ENCODE results near the gene DPH3. TPM values are rescaled to one million over a fixed set of nuclear protein-coding genes. Genes with fewer than 3 reads are reported as not detected.

The DPH3 gene
- total RNA-seq, 6 experiments from 2014 or later = 35.5 to 49.8 (median 44.3) TPM

DNA sequence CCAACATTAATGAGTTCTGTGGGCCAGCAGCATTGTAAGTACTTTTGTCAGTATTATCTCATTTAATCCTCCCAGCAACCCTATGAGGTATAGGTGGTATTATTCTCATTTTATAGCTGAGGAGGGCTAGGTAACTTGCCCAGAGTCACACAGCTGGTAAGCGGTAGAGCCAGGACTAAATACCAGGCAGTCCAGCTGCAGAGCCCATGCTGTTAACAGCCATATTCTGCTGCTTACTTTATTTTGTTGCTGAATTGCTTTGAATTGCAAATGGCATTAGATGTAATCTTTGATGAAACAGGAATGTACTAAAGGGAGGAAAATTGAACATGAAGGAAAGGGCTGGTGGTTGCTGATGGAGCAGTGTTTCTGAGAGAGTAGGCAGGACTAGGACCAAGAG, 19.9 kb upstream of the DPH3 start:
- TF ChIP-seq, protein P1, sequence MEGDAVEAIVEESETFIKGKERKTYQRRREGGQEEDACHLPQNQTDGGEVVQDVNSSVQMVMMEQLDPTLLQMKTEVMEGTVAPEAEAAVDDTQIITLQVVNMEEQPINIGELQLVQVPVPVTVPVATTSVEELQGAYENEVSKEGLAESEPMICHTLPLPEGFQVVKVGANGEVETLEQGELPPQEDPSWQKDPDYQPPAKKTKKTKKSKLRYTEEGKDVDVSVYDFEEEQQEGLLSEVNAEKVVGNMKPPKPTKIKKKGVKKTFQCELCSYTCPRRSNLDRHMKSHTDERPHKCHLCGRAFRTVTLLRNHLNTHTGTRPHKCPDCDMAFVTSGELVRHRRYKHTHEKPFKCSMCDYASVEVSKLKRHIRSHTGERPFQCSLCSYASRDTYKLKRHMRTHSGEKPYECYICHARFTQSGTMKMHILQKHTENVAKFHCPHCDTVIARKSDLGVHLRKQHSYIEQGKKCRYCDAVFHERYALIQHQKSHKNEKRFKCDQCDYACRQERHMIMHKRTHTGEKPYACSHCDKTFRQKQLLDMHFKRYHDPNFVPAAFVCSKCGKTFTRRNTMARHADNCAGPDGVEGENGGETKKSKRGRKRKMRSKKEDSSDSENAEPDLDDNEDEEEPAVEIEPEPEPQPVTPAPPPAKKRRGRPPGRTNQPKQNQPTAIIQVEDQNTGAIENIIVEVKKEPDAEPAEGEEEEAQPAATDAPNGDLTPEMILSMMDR (IDR thresholded peaks at IDR 0.05) = no peak
- no peak for DNase-seq
- Mint-ChIP-seq H3K27ac (no peak overlapping the region), H3K9me3 (no peaks in the 10 kb centered on the region), H3K4me3 (no peak overlapping the region), H3K4me1 (ENCODE audit: low read depth) (peaks cover 9% of the 10 kb centered on the region), H3K27me3 (ENCODE audit: insufficient read depth) (no peaks in the 10 kb centered on the region; the same call in 1 of the 2 replicates), H3K36me3 (ENCODE audit: low read depth) (no peaks in the 10 kb centered on the region)

DNA sequence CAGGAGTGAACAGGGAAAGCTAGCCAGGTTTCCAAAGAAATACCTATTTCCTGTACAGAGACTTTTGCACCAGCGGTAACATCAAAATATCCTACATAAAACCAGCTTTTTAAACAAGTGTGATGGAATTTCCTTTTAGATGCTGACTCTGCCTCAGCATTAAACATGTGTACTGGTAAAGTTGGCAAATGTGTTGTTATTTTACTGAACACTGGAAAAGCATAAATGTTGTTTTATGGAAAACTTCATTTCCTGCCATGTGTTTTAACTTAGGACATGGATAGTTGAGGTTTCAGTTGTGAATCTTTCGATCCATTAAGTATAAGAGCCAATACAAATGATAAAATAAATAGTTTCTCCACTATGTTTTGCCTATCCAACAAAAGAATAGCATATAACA, 15.9 kb upstream of the DPH3 start:
- Mint-ChIP-seq H3K27ac (no peak overlapping the region), H3K27me3 (ENCODE audit: insufficient read depth) (no peaks in the 10 kb centered on the region), H3K9me3 (no peaks in the 10 kb centered on the region), H3K4me3 (no peak overlapping the region), H3K4me1 (ENCODE audit: low read depth) (peaks cover 11% of the 10 kb centered on the region), H3K36me3 (ENCODE audit: low read depth) (no peaks in the 10 kb centered on the region)
- TF ChIP-seq, protein P1 (IDR thresholded peaks at IDR 0.05) = no peak
- DNase-seq = no peak

DNA sequence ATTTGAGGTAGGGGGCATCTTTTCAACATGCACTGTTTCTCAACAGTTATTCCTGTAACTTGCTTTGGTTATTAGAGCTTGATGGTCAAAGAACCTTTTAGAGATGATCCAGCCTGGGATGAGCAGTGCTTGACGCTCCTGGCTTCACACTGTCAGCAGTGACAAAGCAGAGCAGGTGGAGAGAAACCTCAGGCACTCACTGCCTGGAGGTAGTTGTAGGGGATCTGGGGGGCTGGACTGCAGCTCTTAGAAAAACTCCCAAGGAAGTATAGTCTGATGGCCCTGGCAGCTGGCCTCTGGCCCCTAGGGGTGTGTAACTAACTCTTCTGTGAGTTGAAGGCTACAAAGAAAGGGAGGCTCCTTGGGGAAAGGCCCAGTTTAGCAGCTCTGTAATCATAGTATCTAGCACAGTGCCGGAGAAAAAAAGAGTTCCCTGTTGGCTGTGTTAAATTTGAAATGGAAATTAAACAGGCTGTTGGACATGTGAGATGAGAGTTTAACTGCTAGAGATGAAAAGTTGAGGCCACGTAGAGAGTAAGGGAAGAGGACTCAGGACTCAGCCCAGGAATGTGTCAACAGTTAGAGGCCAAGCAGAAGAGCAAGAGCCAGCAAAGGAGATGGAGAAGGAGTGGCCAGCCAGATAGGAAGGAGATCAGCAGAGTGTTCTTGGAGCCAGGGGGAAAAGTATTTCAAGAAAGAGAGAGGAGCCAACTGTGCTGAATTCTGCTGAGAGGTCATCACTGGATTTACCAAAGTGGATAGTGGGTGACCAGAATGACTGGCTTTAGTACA, 14.5 kb upstream of the DPH3 start:
- Mint-ChIP-seq H3K9me3 (no peaks in the 10 kb centered on the region), H3K27ac (no peak overlapping the region), H3K27me3 (ENCODE audit: insufficient read depth) (no peaks in the 10 kb centered on the region), H3K4me1 (ENCODE audit: low read depth) (peaks cover 11% of the 10 kb centered on the region), H3K36me3 (ENCODE audit: low read depth) (no peaks in the 10 kb centered on the region), H3K4me3 (no peak overlapping the region)
- TF ChIP-seq, protein P1 (IDR thresholded peaks at IDR 0.05) = no peak
- DNase-seq = no peak

DNA sequence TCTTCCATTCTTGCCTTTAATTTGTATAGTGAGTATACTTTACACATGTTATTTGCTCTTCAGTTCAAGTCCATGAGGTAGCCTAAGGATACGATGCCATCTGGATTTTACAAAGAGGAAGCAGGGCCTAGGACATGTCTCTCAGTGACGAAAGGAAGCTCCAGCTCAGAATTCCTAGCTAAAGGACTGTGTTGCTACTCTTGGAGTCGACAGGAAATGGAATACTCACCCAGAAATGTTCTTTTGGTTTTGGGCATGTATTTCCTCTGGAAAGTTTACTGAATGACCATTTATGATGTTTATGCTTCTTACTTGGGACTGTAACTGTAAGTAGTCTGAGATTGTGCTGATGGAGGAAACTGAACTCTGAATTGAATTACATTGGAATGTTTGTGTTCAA, 12.7 kb upstream of the DPH3 start:
- H3K36me3 Mint-ChIP-seq (ENCODE audit: low read depth) = no peaks in the 10 kb centered on the region
- TF ChIP-seq, protein P1 (IDR thresholded peaks at IDR 0.05) = no peak
- H3K4me1 Mint-ChIP-seq (ENCODE audit: low read depth) = peaks cover 11% of the 10 kb centered on the region
- no peaks in the 10 kb centered on the region for H3K27me3 Mint-ChIP-seq (ENCODE audit: insufficient read depth)
- no peaks in the 10 kb centered on the region for H3K9me3 Mint-ChIP-seq
- peak overlapping the region; percentile 3; the same call in 1 of the 2 replicates for H3K4me3 Mint-ChIP-seq
- peak overlapping the region; percentile 74 for H3K27ac Mint-ChIP-seq
- DNase-seq = no peak

DNA sequence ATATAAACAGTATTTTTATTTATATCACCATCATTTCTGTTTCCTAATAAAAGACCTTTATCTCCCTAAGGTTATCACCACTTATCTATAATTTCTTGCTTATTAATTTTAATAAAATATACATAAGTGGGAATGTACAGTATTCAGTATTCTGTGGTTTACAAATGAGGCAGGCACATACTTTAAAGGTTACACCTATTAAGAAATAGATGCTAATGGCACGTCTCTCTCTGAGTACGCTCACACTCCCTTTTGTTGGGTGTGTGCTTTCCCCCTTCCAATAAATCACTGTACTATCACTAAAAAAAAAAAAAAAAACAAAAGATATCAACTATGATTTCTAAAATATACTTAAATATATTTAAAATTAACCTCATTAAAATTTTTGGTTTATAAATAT, 9.1 kb upstream of the DPH3 start:
- no peak for DNase-seq
- Mint-ChIP-seq H3K36me3 (ENCODE audit: low read depth) (no peaks in the 10 kb centered on the region; the same call in 1 of the 2 replicates), H3K4me1 (ENCODE audit: low read depth) (peaks cover 11% of the 10 kb centered on the region), H3K27me3 (ENCODE audit: insufficient read depth) (no peaks in the 10 kb centered on the region), H3K9me3 (no peaks in the 10 kb centered on the region), H3K4me3 (no peak overlapping the region), H3K27ac (no peak overlapping the region)
- TF ChIP-seq, protein P1 (IDR thresholded peaks at IDR 0.05) = no peak
